ENCODE measurements around the gene CHRM2. TPM values are rescaled to one million over a fixed set of nuclear protein-coding genes. Genes with fewer than 3 reads are reported as not detected.

Gene CHRM2
- total and polyA plus RNA-seq, 2 experiments from 2014 or later: 0.21 to 0.35 TPM

GRCh38 chr7:137009404-137009803 lies 141.0 kb downstream of the CHRM2 start:
- no peaks in the 10 kb centered on the region for H3K9me2 ChIP-seq (ENCODE audit: insufficient read depth)
- H3K36me3 ChIP-seq (ENCODE audit: insufficient read depth): no peaks in the 10 kb centered on the region
- Mint-ChIP-seq H3K4me3 (no peak overlapping the region), H3K27me3 (ENCODE audit: insufficient read depth, low read depth, poor library complexity) (no peaks in the 10 kb centered on the region), H3K27ac (no peak overlapping the region), H3K36me3 (ENCODE audit: low read depth) (no peaks in the 10 kb centered on the region), H3K9me3 (no peaks in the 10 kb centered on the region), H3K4me1 (no peaks in the 10 kb centered on the region)
- no peaks in the 10 kb centered on the region for H3F3A ChIP-seq (replicated peaks; ENCODE audit: low read depth)
- no peak overlapping the region for H3K4me2 ChIP-seq
- H3K27me3 ChIP-seq (ENCODE audit: insufficient read depth): no peaks in the 10 kb centered on the region
- no peak overlapping the region for H3K27ac ChIP-seq (ENCODE audit: low read depth)
- no peaks in the 10 kb centered on the region for H3K4me1 ChIP-seq (ENCODE audit: insufficient read depth)
- H4K20me1 ChIP-seq (replicated peaks; ENCODE audit: insufficient read depth): no peaks in the 10 kb centered on the region
- no peak for DNase-seq (ENCODE audit: low spot score)
- no peaks in the 10 kb centered on the region for H3K79me2 ChIP-seq (replicated peaks; ENCODE audit: insufficient read depth)
- no peak for ATAC-seq
- H3K4me3 ChIP-seq: no peak overlapping the region
- H2AFZ ChIP-seq: no peak overlapping the region
- TF ChIP-seq JUNB (IDR thresholded peaks at IDR 0.05; ENCODE audit: unreplicated experiment) (no peak), EZH2phosphoT487 (IDR thresholded peaks at IDR 0.05; ENCODE audit: unreplicated experiment) (no peak), STAT1 (IDR thresholded peaks at IDR 0.05; ENCODE audit: unreplicated experiment) (no peak), EZH2 (IDR thresholded peaks at IDR 0.05; ENCODE audit: low read depth, unreplicated experiment) (no peak), CREB1 (CRISPR knock-in tag; IDR thresholded peaks at IDR 0.05; ENCODE audit: low read depth) (no peak), ZNF331 (CRISPR knock-in tag; IDR thresholded peaks at IDR 0.05; ENCODE audit: low read depth) (no peak), NANOG (IDR thresholded peaks at IDR 0.05; ENCODE audit: borderline replicate concordance) (no peak), CTCF (conservative IDR thresholded peaks at IDR 0.05; ENCODE audit: low read depth in 2 of 2) (no peak), REST (IDR thresholded peaks at IDR 0.05; ENCODE audit: unreplicated experiment) (no peak), ZNF114 (CRISPR knock-in tag; IDR thresholded peaks at IDR 0.05) (no peak), POLR2AphosphoS5 (IDR thresholded peaks at IDR 0.05; ENCODE audit: low read depth) (no peak)
- TF ChIP-seq, protein P1, sequence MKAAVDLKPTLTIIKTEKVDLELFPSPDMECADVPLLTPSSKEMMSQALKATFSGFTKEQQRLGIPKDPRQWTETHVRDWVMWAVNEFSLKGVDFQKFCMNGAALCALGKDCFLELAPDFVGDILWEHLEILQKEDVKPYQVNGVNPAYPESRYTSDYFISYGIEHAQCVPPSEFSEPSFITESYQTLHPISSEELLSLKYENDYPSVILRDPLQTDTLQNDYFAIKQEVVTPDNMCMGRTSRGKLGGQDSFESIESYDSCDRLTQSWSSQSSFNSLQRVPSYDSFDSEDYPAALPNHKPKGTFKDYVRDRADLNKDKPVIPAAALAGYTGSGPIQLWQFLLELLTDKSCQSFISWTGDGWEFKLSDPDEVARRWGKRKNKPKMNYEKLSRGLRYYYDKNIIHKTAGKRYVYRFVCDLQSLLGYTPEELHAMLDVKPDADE (IDR thresholded peaks at IDR 0.05): no peak
- TF ChIP-seq, protein P2, sequence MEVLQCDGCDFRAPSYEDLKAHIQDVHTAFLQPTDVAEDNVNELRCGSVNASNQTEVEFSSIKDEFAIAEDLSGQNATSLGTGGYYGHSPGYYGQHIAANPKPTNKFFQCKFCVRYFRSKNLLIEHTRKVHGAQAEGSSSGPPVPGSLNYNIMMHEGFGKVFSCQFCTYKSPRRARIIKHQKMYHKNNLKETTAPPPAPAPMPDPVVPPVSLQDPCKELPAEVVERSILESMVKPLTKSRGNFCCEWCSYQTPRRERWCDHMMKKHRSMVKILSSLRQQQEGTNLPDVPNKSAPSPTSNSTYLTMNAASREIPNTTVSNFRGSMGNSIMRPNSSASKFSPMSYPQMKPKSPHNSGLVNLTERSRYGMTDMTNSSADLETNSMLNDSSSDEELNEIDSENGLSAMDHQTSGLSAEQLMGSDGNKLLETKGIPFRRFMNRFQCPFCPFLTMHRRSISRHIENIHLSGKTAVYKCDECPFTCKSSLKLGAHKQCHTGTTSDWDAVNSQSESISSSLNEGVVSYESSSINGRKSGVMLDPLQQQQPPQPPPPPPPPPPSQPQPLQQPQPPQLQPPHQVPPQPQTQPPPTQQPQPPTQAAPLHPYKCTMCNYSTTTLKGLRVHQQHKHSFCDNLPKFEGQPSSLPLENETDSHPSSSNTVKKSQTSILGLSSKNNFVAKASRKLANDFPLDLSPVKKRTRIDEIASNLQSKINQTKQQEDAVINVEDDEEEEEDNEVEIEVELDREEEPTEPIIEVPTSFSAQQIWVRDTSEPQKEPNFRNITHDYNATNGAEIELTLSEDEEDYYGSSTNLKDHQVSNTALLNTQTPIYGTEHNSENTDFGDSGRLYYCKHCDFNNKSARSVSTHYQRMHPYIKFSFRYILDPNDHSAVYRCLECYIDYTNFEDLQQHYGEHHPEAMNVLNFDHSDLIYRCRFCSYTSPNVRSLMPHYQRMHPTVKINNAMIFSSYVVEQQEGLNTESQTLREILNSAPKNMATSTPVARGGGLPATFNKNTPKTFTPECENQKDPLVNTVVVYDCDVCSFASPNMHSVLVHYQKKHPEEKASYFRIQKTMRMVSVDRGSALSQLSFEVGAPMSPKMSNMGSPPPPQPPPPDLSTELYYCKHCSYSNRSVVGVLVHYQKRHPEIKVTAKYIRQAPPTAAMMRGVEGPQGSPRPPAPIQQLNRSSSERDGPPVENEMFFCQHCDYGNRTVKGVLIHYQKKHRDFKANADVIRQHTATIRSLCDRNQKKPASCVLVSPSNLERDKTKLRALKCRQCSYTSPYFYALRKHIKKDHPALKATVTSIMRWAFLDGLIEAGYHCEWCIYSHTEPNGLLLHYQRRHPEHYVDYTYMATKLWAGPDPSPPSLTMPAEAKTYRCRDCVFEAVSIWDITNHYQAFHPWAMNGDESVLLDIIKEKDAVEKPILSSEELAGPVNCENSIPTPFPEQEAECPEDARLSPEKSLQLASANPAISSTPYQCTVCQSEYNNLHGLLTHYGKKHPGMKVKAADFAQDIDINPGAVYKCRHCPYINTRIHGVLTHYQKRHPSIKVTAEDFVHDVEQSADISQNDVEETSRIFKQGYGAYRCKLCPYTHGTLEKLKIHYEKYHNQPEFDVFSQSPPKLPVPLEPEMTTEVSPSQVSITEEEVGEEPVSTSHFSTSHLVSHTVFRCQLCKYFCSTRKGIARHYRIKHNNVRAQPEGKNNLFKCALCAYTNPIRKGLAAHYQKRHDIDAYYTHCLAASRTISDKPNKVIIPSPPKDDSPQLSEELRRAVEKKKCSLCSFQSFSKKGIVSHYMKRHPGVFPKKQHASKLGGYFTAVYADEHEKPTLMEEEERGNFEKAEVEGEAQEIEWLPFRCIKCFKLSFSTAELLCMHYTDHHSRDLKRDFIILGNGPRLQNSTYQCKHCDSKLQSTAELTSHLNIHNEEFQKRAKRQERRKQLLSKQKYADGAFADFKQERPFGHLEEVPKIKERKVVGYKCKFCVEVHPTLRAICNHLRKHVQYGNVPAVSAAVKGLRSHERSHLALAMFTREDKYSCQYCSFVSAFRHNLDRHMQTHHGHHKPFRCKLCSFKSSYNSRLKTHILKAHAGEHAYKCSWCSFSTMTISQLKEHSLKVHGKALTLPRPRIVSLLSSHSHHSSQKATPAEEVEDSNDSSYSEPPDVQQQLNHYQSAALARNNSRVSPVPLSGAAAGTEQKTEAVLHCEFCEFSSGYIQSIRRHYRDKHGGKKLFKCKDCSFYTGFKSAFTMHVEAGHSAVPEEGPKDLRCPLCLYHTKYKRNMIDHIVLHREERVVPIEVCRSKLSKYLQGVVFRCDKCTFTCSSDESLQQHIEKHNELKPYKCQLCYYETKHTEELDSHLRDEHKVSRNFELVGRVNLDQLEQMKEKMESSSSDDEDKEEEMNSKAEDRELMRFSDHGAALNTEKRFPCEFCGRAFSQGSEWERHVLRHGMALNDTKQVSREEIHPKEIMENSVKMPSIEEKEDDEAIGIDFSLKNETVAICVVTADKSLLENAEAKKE (CRISPR knock-in tag; IDR thresholded peaks at IDR 0.05): no peak
